Measurements from ENCODE around the gene LNX1.

GRCh38 chr4:53441564-53441963 is 149.7 kb downstream of the LNX1 start:
- no peak for TF ChIP-seq CTCF (IDR thresholded peaks at IDR 0.05)
- no peak for TF ChIP-seq EZH2 (IDR thresholded peaks at IDR 0.05)

Measured in neural progenitor cell (in vitro differentiated cells).